HG03457 (cell line): ENCODE measurements around the gene RAB43.

Source experiments
- ATAC-seq: cut with Tn5 transposase; IDR thresholded peaks from one replicate; pipeline ENCODE4 v1.9.1; 2021; ENCODE audit warnings: moderate number of reproducible peaks; ENCODE audit not compliant: unreplicated experiment

The RAB43 gene

DNA sequence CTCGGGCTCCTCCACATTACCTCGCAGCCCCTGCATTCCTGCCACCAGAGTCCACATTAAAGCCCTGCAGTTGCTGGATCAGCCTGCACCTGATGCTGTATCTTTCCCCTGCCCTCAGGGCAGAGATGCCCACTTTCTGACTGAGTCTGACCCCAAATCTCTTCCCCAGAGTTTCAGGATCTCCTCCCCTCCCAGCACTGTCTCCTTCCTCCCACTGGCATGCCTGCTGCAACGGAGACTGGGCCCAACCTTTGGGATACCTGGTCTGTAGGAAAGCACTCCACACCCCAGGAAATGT lies 81.6 kb downstream of the RAB43 start:
- no peak for ATAC-seq

DNA sequence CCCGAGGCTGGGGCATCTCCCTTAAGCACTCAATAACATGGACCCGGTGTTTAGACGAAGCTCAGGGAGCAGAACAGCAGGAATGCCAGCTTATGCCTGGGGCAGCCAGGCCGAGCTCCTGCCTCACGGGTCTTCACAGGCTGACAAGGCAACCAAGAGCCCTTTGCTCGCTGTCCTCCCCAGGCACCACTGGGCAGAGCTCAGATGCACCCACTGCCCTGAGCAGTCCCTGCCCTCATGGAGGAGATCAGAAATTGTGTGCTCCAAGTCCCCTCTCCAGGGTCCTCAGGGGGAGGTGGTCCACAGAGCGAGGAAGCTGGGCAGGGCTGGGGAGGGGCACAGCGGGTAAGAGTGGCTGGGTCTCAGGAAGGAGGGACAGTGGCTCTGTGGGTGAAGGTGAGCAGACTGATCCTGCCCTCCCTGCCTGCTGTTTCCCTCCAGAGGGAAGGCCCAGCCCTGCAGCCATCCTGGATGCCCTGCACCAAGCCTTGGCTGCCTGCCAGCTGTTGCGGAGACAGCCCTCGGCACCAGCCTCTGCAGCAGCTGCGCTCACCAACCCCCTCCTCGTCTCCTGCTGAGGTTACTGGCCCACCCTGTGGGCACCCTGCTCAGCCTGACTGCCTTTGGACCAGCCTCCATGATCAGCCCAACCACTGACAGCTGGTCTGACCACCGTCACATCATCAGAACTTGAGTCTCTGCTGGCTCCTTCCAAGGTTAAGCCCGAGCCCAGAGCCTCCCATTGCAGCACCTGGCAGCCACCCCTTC lies 82.1 kb downstream of the RAB43 start:
- no peak for ATAC-seq

DNA sequence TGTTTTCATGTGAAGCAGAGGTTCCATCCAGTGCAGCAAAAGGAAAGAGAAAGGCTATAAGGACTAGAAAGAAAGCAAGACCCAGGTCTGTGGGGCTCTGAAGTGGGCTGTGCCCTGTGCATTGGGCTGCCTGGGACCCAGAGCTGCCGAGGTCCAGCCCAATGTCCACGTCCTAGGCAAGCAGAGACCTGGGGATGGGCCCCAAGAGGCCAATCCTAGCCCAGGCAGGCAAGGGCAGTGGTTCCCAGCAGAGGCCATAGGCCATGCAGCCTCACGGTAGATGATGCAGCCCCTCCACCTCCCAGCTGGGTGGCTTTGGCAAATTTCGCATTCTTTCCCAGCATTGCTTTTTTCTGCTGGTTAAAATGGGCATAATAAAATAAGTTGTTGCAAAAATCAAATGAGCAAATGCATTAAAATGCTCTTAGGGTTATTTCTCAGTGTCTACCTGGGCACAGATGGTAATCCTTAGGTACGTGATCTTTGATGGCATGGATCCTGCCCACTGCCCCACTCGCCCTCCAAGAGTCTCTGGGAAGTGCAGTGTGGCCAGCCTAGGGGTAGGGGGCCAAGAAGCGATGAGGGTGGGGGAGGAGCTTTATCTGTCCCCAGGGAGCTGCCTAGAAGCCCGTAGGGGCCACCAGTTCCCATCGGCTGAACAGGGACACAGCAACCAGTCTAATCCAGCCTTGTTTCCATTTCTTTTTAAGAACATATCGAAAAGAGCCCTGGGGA lies 83.3 kb downstream of the RAB43 start:
- no peak for ATAC-seq
